OCI-LY7 (cell line): Measurements from ENCODE around the gene SLC7A11.

Source experiments
- CTCF ChIP-seq: fragments of 200-600 bp; sonication (generic); conservative IDR thresholded peaks from 2 replicates; pipeline ENCODE4 v1.5.1; 2014; ENCODE audit warnings: mild to moderate bottlenecking, antibody characterized with exemption, low read length, moderate library complexity, mixed read lengths
- EZH2phosphoT487 ChIP-seq: fragments of 200-600 bp; sonication (generic); IDR thresholded peaks from 2 replicates; pipeline ENCODE4 v1.6.1; 2018; ENCODE audit warnings: low read depth, borderline replicate concordance, mild to moderate bottlenecking, mixed run types, antibody characterized with exemption, low read length, moderate library complexity, mixed read lengths

GRCh38 chr4:138259271-138259670 is 17.1 kb upstream of the SLC7A11 start:
- TF ChIP-seq CTCF, result no peak
- no peak for TF ChIP-seq EZH2phosphoT487
